GM20431 (cell line): ENCODE results near the gene GMEB2.

Source experiments
- in situ Hi-C: fragments of 300-500 bp; cut with MseI, MboI; formaldehyde crosslinking; loops from one replicate; pipeline ENCODE4 v1.15.0; 2020; ENCODE audit warnings: low sequenced_read_pairs; ENCODE audit not compliant: unreplicated experiment

GMEB2 gene

DNA sequence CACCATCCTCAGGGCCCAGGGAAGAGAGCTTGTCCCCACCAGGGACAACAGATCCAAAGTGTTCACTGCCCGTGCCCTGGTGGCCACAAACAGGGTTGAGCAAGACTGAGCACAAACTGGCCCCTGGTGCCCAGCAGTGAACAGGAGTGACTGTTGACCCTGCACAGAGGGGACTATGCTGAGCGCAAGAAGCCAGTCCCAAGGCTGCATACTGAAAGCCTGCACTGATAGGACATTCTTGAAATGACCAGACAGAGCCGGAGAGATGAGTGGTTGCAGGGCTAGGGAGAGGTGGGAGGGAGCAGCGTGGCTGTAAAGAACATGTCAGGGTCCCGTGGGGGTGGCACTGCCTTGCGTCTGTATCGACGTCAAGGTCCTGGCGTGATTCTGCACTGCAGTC is 75.8 kb downstream of the GMEB2 start:
- in situ Hi-C loops = no loop called here

DNA sequence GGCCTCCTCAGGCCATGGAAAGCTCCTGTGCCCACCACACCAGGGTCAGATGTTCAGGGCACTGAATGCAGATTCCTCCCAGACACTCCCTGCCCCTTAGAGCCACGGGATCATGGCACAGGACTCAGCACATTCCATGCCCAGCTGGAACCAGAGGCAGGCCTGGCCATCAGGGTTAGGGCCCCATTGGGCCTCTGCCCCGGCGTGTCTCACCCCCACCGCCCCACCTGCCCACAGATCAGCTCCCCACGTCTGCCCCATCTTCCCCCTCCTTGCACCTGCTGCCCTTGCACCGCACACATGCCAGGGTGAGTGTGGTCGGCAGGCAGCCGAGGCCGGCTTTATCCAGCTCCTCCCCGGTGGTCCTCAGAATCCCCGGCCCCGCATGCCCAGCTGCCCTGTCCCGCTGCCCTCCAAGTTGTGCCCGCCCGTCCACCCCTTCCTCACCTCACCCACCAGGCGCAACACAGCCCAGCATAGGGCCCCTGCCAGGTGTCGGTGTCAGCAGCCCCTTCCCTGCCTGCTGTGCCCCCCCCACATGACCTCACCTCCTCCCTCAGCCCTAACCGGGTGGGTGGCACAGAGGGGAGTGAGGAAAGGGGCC is 77.1 kb downstream of the GMEB2 start:
- in situ Hi-C loops = no loop called here

DNA sequence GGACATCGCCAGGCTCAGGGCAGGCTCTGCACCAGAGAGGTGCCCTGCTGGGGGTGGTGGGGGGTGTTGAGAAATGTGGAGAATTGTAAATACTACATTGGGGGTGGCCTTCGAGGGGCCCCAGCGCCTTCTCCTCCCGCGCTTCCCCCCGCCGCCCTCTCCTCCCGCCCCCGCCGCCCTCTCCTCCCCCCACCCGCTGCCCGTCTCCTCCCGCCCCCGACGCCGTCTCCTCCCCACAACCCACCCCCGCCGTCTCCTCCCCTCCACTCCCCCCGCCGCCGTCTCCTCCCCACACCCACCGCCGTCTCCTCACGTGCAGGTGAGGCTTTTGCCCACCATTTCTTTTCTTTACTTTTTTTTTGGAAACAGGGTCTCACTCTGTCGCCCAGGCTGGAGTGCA is 77.9 kb downstream of the GMEB2 start:
- in situ Hi-C loops = no loop called here

DNA sequence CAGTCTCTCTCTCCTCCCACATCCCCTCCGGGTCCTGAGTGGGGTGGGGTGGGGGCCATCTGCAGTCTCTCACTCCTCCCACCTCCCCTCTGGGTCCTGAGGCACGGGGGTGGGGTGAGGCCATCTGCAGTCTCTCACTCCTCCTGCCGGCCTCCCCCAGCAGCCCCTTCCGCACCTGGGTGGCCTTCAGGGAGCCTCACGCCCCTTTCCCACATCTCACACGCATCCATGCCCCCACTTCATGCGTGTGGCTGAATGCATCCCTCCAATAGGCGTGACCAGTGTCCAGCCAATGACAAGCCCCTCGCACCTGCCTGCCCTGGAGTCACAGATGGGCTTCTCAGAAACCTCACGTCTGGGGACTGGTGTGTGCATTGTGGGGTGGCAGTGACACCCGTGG is 78.4 kb downstream of the GMEB2 start:
- in situ Hi-C loops = no loop called here

- in situ Hi-C loops = no loop called here
These were observed 79.0 kb downstream of the GMEB2 start, which contains the start of gene SRMS for GRCh38 chr20:63547725-63548480. TSS of gene SRMS (minus strand) at chr20:63547749. CDS start at chr20:63547463, 286 bp downstream.

DNA sequence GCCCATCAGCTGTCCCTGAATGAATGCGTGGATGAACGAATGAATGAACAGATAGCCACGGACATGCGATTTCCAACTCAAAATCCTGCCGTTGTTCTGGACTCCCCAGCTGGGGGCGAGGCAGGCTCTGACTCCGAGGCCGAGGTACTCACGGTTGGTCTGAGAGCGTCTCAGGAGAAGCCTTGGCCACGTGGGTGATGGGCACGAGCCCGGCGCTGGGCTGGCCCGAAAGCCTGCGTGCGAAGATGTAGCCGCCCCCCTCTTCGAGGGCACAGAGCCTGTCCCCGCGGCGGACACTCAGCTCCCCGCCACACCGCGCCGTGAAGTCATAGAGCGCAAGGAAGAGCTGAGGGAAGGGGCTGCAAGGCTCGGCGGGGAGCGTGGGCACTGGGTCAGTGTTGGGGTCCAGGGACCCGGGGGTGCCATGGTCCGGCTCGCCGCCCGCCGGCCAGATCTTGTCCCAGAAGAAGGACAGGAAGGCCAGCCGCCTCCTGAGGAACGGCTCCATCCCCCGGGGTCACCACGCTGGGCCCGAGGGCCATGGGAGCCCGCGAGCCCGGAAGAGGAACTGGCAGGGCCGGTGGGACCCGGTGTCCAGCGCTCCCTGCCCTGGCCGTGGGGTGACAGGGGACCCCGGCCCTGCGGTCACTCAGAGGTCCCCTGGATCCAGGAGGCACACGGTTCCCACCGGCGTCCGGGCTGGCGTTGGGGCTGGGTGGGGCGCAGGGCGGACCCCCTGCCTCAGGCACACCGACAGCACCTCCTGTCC is 79.8 kb downstream of the GMEB2 start:
- in situ Hi-C loops = no loop called here

GRCh38 chr20:63546256-63546955 is 80.5 kb downstream of the GMEB2 start:
- in situ Hi-C loops = no loop called here

DNA sequence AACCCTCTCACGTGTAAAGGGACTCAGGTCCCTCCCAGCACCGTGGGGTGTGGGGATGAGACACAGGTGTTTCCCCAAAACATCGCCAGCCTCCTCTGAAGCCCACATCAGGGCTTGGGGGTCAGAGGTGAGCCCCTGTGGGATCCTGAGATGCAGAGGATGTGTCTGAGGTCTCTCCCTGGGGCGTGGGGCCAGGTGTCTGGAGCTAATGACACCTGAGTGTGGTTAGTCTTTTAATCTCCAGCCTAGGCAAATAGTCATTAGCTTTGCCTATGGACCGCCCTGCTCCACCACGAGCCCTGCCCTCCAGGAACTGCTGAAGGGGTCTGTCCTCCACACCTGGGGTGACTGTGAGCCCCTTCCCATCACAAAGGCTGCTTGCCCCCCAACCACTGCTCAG is 81.1 kb downstream of the GMEB2 start:
- in situ Hi-C loops = no loop called here

DNA sequence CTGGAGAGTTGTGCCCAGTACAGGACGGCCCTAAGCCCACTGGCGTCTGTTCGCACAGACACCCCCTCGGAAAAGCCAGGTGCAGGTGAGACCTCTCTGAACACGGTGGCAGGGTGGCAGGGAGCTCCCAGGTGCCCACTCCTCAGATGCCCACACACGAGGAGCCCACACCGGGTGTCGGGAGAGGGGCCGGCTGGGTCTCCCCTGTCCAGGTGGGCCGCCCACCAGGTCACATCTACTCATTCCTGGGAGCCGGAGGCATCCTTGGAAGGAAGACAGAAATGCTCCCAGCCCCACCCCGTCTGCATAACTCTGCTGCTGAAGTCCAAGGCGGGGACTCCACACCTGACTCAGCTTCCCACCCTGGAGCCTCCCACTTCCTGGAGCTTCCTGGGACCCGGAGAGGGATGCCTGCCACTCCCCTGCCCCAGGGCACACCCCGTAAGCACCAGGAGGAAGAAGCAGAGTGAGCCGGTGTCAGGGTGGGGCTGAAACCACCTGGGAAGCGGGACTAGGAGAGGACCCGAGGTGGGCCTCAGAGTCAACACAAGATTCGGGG is 81.9 kb downstream of the GMEB2 start:
- in situ Hi-C loops = no loop called here

DNA sequence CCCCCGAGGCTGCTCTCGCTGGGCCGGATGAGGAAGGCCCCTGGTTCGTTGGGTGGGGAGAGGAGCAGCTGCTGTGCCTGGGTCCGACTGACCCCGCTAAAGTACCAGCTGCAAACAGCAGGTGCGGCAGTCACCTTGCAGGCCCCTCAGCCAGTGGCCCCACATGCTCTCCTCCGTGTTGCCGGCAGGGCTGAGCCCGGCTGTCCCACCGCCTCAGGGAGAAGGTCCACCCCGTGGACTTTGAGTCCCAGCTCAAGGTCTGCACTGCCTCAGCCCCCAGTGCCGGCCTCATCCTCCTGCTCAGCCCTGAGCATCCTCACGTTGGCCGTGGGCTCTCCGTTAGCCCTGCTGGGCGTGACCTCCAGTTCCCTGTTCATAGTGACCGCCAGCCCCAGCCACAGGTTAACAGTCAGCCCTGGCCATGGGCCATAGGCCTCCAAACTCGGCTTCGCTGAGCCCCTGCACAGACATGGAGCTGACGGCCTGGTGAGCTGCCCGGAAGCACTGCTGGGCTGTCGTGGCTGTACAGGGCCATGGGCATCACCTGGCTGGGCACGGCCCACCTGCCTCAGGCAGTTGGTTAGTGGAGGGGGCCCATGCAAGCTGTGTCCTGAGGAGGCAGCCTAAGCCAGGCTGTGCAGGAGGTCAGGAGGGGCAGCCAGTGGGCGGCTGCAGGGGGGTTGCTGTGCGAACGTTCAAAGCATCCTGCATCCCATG is 82.5 kb downstream of the GMEB2 start:
- in situ Hi-C loops = no loop called here

- in situ Hi-C loops = no loop called here
These were observed 83.2 kb downstream of the GMEB2 start for GRCh38 chr20:63543733-63544132.

DNA sequence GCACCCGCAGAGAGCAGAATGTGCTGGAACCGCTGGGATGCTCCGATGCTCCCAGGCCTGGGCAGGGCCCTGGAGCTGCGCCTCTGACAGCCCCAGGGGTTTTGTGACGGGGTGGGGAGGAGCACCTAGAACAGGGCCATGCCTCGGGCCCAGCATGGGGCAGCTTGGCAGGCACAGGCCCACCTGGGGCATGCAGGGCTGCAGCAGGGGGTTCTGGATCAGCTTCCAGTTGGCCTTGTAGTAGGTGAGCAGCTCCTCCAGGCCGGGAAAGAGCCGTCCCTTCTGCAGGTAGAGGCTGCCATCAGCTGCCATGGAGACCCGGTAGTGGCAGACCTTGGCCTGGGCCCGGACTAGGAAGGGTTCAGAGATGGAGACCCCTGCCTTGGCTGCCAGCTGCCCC is 83.8 kb downstream of the GMEB2 start:
- in situ Hi-C loops = no loop called here

GRCh38 chr20:63542696-63543095 is 84.2 kb downstream of the GMEB2 start:
- in situ Hi-C loops = no loop called here

- in situ Hi-C loops = no loop called here
These were observed 84.8 kb downstream of the GMEB2 start for GRCh38 chr20:63542031-63542559.

DNA sequence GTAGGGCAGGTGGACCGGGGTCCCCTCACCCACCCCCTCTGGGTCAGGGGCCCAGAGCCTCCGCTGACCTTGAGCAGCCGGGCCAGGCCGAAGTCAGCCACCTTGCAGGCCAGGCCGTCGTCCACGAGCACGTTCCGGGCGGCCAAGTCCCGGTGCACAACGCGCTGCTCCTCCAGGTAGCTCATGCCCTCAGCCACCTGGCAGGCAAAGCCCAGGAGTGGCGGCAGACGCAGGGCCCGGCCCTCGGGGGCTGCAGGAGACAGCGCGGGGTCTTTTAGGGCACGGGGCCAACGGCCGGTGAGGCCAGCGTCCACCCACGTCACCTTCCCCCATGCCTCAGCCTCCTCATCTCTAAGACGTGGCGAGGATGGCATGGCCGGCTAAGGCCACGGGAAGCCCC is 85.5 kb downstream of the GMEB2 start:
- in situ Hi-C loops = no loop called here

- in situ Hi-C loops = no loop called here
These were observed 86.3 kb downstream of the GMEB2 start for GRCh38 chr20:63540417-63541186.

GRCh38 chr20:63539441-63540370 is 87.2 kb downstream of the GMEB2 start:
- in situ Hi-C loops = no loop called here

DNA sequence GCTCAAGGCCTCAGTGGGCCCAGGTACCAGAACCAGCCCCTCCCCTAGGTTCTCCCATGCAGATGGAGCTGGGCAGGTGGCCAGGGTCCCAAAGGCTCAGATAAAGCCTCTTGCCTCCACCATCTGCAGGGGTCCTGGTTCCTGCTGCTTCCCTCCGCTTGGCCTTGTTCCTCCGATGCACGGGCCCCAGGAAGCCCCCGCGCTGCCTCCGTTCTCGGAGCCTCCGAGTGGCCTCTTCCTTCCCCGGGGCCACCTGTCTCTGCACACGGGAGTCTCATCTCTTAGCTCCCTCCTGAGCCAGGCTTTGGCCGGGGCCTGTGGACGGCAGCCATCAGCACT is 87.8 kb downstream of the GMEB2 start:
- in situ Hi-C loops = no loop called here
